ENCODE results near the gene ATP10B.

The ATP10B gene

GRCh38 chr5:160545832-160546231 lies 306.2 kb downstream of the ATP10B start:
- H3F3A ChIP-seq (ENCODE audit: insufficient read depth), result no peaks in the 10 kb centered on the region
- no peaks in the 10 kb centered on the region for H3K9me2 ChIP-seq (replicated peaks; ENCODE audit: insufficient read depth, low read length)
- no peak overlapping the region for H3K4me2 ChIP-seq (ENCODE audit: low read depth, low read length, poor library complexity, severe bottlenecking)
- TF ChIP-seq EZH2phosphoT487 (conservative IDR thresholded peaks at IDR 0.05; ENCODE audit: low read length) (no peak), CTCF (IDR thresholded peaks at IDR 0.05; ENCODE audit: insufficient read depth, low read length, poor library complexity, severe bottlenecking) (no peak)
- H3K9me3 ChIP-seq (ENCODE audit: insufficient read depth, low read length), result no peaks in the 10 kb centered on the region
- H3K9ac ChIP-seq (ENCODE audit: low read length), result no peak overlapping the region
- no peaks in the 10 kb centered on the region for H4K20me1 ChIP-seq (ENCODE audit: low read depth, low read length)
- no peak overlapping the region for H3K27ac ChIP-seq (ENCODE audit: low read depth, low read length)
- no peak overlapping the region for H2AFZ ChIP-seq (ENCODE audit: low read depth, low read length, severe bottlenecking)
- H3K79me2 ChIP-seq (ENCODE audit: insufficient read depth, low read length), result no peaks in the 10 kb centered on the region
- H3K36me3 ChIP-seq (ENCODE audit: low read length), result no peaks in the 10 kb centered on the region
- H3K27me3 ChIP-seq (ENCODE audit: low read length), result no peaks in the 10 kb centered on the region
- H3K4me3 ChIP-seq (ENCODE audit: insufficient read depth, low read length, poor library complexity, severe bottlenecking), result no peak overlapping the region

- H4K20me1 ChIP-seq (ENCODE audit: low read depth, low read length), result no peaks in the 10 kb centered on the region
- no peak overlapping the region for H3K4me2 ChIP-seq (ENCODE audit: low read depth, low read length, poor library complexity, severe bottlenecking)
- H3K9me3 ChIP-seq (ENCODE audit: insufficient read depth, low read length), result no peaks in the 10 kb centered on the region
- no peak overlapping the region for H2AFZ ChIP-seq (ENCODE audit: low read depth, low read length, severe bottlenecking)
- H3K27ac ChIP-seq (ENCODE audit: low read depth, low read length), result no peak overlapping the region
- no peaks in the 10 kb centered on the region for H3K36me3 ChIP-seq (ENCODE audit: low read length)
- no peak overlapping the region for H3K4me3 ChIP-seq (ENCODE audit: insufficient read depth, low read length, poor library complexity, severe bottlenecking)
- no peaks in the 10 kb centered on the region for H3F3A ChIP-seq (ENCODE audit: insufficient read depth)
- H3K9me2 ChIP-seq (replicated peaks; ENCODE audit: insufficient read depth, low read length), result no peaks in the 10 kb centered on the region
- H3K9ac ChIP-seq (ENCODE audit: low read length), result no peak overlapping the region
- no peak for TF ChIP-seq CTCF (IDR thresholded peaks at IDR 0.05; ENCODE audit: insufficient read depth, low read length, poor library complexity, severe bottlenecking)
- TF ChIP-seq EZH2phosphoT487 (conservative IDR thresholded peaks at IDR 0.05; ENCODE audit: low read length), result no peak
- no peaks in the 10 kb centered on the region for H3K27me3 ChIP-seq (ENCODE audit: low read length)
- H3K79me2 ChIP-seq (ENCODE audit: insufficient read depth, low read length), result no peaks in the 10 kb centered on the region
Measured at GRCh38 chr5:160543395-160543794, 308.6 kb downstream of the ATP10B start.

- Histone ChIP-seq H3F3A (ENCODE audit: insufficient read depth) (no peaks in the 10 kb centered on the region), H3K27me3 (ENCODE audit: low read length) (no peaks in the 10 kb centered on the region), H3K9me3 (ENCODE audit: insufficient read depth, low read length) (no peaks in the 10 kb centered on the region), H3K79me2 (ENCODE audit: insufficient read depth, low read length) (no peaks in the 10 kb centered on the region), H3K9ac (ENCODE audit: low read length) (no peak overlapping the region), H3K36me3 (ENCODE audit: low read length) (no peaks in the 10 kb centered on the region), H3K9me2 (replicated peaks; ENCODE audit: insufficient read depth, low read length) (no peaks in the 10 kb centered on the region), H3K27ac (ENCODE audit: low read depth, low read length) (no peak overlapping the region), H3K4me2 (ENCODE audit: low read depth, low read length, poor library complexity, severe bottlenecking) (no peak overlapping the region), H4K20me1 (ENCODE audit: low read depth, low read length) (no peaks in the 10 kb centered on the region), H2AFZ (ENCODE audit: low read depth, low read length, severe bottlenecking) (no peak overlapping the region), H3K4me3 (ENCODE audit: insufficient read depth, low read length, poor library complexity, severe bottlenecking) (no peak overlapping the region)
- TF ChIP-seq CTCF (IDR thresholded peaks at IDR 0.05; ENCODE audit: insufficient read depth, low read length, poor library complexity, severe bottlenecking), result no peak
- TF ChIP-seq EZH2phosphoT487 (conservative IDR thresholded peaks at IDR 0.05; ENCODE audit: low read length), result no peak
Measured at GRCh38 chr5:160542840-160543239, 309.2 kb downstream of the ATP10B start.
